ES-I3 (cell line): ENCODE results near the gene PDZRN3.

ENCODE experiments used
- H3K36me3 ChIP-seq: 2 replicates; pipeline ENCODE4 v1.6.1; 2013; ENCODE audit warnings: mild to moderate bottlenecking, low read length, control low read depth, moderate library complexity; ENCODE audit not compliant: insufficient read depth
- H3K4me1 ChIP-seq: 2 replicates; pipeline ENCODE4 v1.6.1; 2013; ENCODE audit warnings: mild to moderate bottlenecking, control low read depth, low read length; ENCODE audit not compliant: insufficient read depth
- H3K9ac ChIP-seq: 2 replicates; pipeline ENCODE4 v1.6.1; 2013; ENCODE audit warnings: low read depth, mild to moderate bottlenecking, low read length, moderate library complexity
- H3K9me3 ChIP-seq: 2 replicates; pipeline ENCODE4 v1.6.1; 2013; ENCODE audit warnings: mild to moderate bottlenecking, low read length, moderate library complexity; ENCODE audit not compliant: control insufficient read depth, insufficient read depth

The PDZRN3 gene

DNA sequence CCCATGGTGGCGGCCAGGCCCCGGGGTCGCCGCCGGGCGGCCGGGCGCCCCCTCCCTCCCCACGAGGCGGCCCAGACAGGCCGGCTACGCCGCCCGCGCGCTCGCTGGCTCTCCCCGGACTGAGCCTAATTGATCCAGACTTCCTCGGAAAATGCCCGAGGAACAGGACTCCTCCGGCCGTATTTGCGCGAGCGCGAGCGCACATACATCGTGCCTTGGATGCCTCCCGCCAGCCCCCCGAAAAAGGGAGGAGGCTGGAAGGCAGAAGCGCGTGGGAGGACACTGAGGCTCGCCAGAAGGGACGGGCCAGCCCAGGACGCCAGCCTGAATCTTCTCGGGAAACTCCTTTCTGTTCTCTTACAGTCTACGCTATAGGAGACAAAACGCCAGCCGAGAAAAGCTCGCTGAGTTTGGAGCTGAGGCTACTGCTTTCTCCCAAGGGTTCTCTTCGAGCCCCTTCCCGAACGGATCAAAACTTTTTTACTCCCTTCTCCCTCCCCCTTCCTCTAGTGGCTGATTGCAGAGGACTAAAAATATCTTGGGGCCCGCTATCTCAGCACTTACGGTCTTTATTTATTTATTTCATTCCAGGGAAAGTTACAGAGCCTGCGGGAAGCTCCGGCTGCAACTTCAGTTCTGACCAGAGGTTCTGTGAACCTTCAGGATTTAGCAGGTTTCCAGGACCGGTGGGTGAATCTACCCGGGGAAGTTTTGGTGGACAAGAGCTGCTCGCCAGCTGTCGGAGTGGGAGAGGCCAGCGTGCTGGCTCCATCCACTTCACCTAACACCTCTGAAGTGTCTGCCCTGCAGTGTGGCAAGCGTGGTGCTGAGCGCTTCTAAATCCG, at the start of gene PDZRN3:
Gene PDZRN3, minus strand, starts transcription at position 121 of the 845 bp plus-strand sequence.
- H3K9ac ChIP-seq = peak within 1 kb of the TSS; percentile 79

GRCh38 chr3:73674280-73674679, 49.5 kb upstream of the PDZRN3 start:
- peaks cover 8% of the 10 kb centered on the region for H3K4me1 ChIP-seq
- H3K9me3 ChIP-seq = no peaks in the 10 kb centered on the region
- H3K9ac ChIP-seq = no peak overlapping the region
- no peaks in the 10 kb centered on the region for H3K36me3 ChIP-seq

More for the DNA sequence above, at the start of gene PDZRN3:
- Histone ChIP-seq H3K36me3 (no peaks in the 10 kb centered on the region), H3K9me3 (no peaks in the 10 kb centered on the region), H3K4me1 (no peaks in the 10 kb centered on the region)

DNA sequence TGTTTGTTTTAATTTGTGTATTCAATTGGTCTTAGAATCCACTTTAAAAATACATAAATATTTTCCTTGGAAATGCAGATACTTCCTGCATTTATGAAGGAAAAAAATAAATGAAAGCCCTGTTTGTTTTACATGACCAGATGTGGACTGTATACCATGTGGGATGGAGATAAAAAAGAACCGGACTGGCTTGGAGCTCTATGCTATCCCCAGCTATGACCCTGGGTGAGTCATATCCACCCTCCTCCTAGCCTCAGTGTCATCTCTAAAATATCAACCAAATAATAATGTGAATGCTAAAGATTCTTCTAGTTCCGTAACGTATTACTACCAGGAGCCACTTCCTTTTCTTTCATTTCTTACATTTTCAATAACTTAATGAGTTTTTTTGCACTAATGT, 44.5 kb upstream of the PDZRN3 start:
- Histone ChIP-seq H3K4me1 (peaks cover 17% of the 10 kb centered on the region), H3K36me3 (no peaks in the 10 kb centered on the region), H3K9me3 (no peaks in the 10 kb centered on the region), H3K9ac (no peak overlapping the region)

- no peaks in the 10 kb centered on the region for H3K9me3 ChIP-seq
- H3K36me3 ChIP-seq = no peaks in the 10 kb centered on the region
- H3K4me1 ChIP-seq = peaks cover 14% of the 10 kb centered on the region; the same call in 1 of the 2 replicates
- H3K9ac ChIP-seq = no peak overlapping the region
Measured at GRCh38 chr3:73668391-73668790, 43.6 kb upstream of the PDZRN3 start.

DNA sequence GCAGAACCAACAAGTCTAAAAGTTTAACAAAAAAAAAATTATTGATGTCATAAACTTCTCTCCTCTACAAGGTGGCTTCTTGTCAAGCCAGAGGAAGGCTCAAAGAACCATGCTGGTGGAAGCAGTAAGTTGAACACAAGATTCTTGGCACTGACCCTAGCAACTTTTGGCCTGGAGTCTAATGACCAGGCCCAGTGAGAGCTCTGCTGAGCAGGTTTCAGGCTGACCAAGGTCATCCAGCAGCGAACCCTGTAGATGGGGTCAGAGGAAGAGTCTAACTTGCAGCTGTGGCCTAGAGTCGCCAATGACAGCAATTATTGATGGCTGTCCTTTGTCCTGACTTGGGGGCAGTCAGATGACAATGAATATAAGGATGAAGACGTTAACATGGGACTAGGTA, 43.1 kb upstream of the PDZRN3 start:
- Histone ChIP-seq H3K4me1 (peaks cover 14% of the 10 kb centered on the region; the same call in 1 of the 2 replicates), H3K9me3 (no peaks in the 10 kb centered on the region), H3K36me3 (no peaks in the 10 kb centered on the region), H3K9ac (no peak overlapping the region)

GRCh38 chr3:73665286-73665685, 40.5 kb upstream of the PDZRN3 start:
- Histone ChIP-seq H3K36me3 (no peaks in the 10 kb centered on the region), H3K9me3 (no peaks in the 10 kb centered on the region), H3K9ac (no peak overlapping the region), H3K4me1 (peaks cover 14% of the 10 kb centered on the region; the same call in 1 of the 2 replicates)

DNA sequence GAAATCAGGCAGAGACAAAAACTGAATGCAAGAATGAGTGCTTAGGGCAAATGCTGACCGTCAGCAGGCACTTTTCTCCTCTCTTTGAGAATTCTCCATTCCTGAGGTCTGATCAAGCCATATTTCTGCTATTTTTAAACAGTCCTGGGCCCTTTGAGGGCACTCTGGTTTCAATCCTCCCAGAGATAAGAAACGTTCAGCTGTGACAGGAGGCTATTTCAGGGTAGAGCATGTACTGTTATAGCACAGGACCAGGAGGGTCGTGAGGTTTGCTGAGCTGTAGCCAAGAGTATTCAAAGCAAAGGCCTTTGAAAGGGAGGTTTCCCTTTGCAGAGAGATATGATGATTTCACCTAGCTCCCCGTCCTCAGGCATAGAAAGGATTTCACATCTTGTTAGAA, 39.6 kb upstream of the PDZRN3 start:
- no peak overlapping the region for H3K9ac ChIP-seq
- no peaks in the 10 kb centered on the region for H3K36me3 ChIP-seq
- no peaks in the 10 kb centered on the region for H3K9me3 ChIP-seq
- H3K4me1 ChIP-seq = peaks cover 10% of the 10 kb centered on the region; the same call in 1 of the 2 replicates

DNA sequence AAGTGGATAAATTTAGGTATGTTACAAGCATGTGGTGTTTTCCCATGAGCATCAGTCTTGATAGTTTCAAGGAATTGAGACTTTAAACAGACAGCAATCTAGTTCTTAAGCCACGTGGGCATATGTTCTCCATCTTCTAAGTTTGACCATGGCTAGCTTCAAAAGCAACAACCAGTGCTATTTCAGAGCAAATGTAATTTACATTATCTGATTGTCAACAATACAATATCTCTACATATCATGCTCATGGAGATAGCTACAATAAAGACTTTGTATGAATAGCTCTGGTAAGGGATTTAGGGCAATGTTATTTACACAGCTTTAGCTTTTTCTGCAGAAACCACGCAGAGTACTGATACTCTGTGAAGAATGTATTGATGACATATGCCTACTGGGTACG, 38.8 kb upstream of the PDZRN3 start:
- Histone ChIP-seq H3K36me3 (no peaks in the 10 kb centered on the region), H3K4me1 (peaks cover 6% of the 10 kb centered on the region; the same call in 1 of the 2 replicates), H3K9ac (no peak overlapping the region), H3K9me3 (no peaks in the 10 kb centered on the region)

GRCh38 chr3:73661265-73661664, 36.5 kb upstream of the PDZRN3 start:
- Histone ChIP-seq H3K9me3 (no peaks in the 10 kb centered on the region), H3K36me3 (no peaks in the 10 kb centered on the region), H3K9ac (no peak overlapping the region), H3K4me1 (peaks cover 7% of the 10 kb centered on the region; the same call in 1 of the 2 replicates)

DNA sequence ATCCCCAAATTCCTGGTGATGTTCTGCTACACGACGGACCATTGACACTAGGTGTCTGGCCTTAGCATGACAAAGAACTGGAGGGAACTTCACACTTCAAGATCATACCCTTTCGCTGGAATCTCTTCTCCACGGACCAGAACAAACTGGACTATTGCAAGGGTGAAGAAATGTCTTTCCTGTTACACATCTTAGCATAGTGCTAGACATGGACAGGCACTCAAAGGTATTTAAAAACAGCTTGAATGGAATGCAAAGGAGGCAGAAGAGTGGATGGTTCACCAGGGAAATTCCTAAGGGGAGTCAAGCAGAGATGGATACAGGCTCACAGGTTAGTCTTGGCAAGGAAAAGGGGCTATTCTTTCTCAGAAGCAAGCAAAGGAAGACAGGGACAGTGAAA, 33.5 kb upstream of the PDZRN3 start:
- Histone ChIP-seq H3K36me3 (no peaks in the 10 kb centered on the region), H3K9ac (no peak overlapping the region), H3K4me1 (peaks cover 7% of the 10 kb centered on the region; the same call in 1 of the 2 replicates), H3K9me3 (no peaks in the 10 kb centered on the region)

- Histone ChIP-seq H3K9ac (no peak overlapping the region), H3K9me3 (no peaks in the 10 kb centered on the region), H3K36me3 (no peaks in the 10 kb centered on the region), H3K4me1 (peaks cover 7% of the 10 kb centered on the region; the same call in 1 of the 2 replicates)
Measured at GRCh38 chr3:73657186-73657585, 32.4 kb upstream of the PDZRN3 start.

GRCh38 chr3:73656241-73656890, 31.6 kb upstream of the PDZRN3 start:
- H3K36me3 ChIP-seq = no peaks in the 10 kb centered on the region
- H3K9ac ChIP-seq = no peak overlapping the region
- peaks cover 7% of the 10 kb centered on the region; the same call in 1 of the 2 replicates for H3K4me1 ChIP-seq
- no peaks in the 10 kb centered on the region for H3K9me3 ChIP-seq

DNA sequence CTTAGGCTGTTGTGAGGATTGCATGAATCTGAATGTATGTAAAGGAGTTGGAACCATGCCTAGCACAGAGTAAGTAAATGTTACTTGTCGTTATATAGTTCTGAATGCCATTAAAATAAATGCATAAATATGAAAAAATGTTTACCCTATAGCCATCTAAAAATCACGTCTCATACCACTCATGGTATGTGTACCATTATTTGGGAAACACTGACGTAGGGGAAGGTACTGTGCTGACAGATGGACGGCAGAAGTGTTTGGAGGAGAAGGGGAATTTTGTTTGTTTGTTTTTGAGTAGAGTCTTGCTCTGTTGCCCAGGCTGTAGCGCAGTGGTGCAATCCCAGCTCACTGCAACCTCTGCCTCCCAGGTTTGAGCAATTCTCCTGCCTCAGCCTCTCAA, 30.5 kb upstream of the PDZRN3 start:
- peaks cover 7% of the 10 kb centered on the region; the same call in 1 of the 2 replicates for H3K4me1 ChIP-seq
- H3K9ac ChIP-seq = no peak overlapping the region

DNA sequence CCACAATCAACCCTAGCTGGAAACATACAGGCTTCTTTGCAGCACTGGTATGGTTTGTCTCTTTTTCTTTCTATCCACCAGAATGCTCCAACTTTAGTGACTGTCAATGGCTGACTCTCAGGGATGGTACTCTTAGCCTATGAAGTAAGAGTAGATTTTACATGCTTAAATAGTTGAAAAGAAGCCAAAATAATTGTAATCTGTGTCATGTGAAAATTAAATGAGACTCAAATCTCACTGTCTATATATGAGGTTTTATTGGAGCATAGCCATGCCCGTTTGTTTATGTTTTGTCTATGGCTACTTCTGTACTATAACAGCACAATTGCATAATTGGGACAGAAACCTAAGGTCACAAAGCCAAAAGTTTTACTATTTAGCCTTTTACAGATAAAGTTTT, 29.1 kb upstream of the PDZRN3 start:
- Histone ChIP-seq H3K4me1 (peaks cover 6% of the 10 kb centered on the region; the same call in 1 of the 2 replicates), H3K9ac (no peak overlapping the region), H3K36me3 (no peaks in the 10 kb centered on the region), H3K9me3 (no peaks in the 10 kb centered on the region)

More for the DNA sequence above, 30.5 kb upstream of the PDZRN3 start:
- no peaks in the 10 kb centered on the region for H3K9me3 ChIP-seq
- no peaks in the 10 kb centered on the region for H3K36me3 ChIP-seq

DNA sequence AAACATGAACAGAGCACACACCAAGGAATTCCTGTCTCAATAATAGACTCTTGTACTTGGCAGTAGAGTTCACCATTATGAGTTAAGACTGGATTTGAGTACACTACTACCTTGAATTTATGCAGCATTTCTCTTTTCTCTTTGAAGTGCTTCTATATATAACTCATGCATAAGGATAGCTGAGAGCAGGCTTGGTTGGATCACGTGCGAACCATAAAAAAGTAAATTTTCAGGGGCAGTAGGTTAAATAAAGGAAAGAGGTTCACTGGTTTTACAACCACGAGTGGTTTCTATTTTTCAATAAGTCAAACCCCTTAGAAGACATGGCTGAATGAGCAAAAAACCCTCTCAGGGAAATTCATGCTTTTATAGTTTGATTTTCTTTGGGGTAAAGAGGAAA, 28.6 kb upstream of the PDZRN3 start:
- H3K9ac ChIP-seq = no peak overlapping the region
- H3K4me1 ChIP-seq = peaks cover under 1% of the 10 kb centered on the region; the same call in 1 of the 2 replicates
- no peaks in the 10 kb centered on the region for H3K9me3 ChIP-seq
- no peaks in the 10 kb centered on the region for H3K36me3 ChIP-seq
